Omental fat pad (tissue), 4 donors: ENCODE data around the gene KCTD5. TPM values are rescaled to one million over a fixed set of nuclear protein-coding genes. Genes with fewer than 3 reads are reported as not detected.
"Not testable (repeated sequence)": the region's sequence is repeated elsewhere in the genome, so short reads cannot be mapped to it uniquely, and the experiment has no call there.

Experiments
- ATAC-seq: fragments of 150-250 bp; one replicate; pipeline ENCODE4 v1.9.1; 2016; ENCODE audit warnings: mild to moderate bottlenecking, moderate library complexity; ENCODE audit not compliant: low FRiP score
- DNase-seq: peaks from one replicate; pipeline ENCODE4 v3.0.0-alpha.2; 2019; ENCODE audit warnings: low spot score
- CTCF ChIP-seq, 3 donors: fragments of 450-650 bp; IDR thresholded peaks; one replicate each; pipeline ENCODE4 v1.5.1; 2016 to 2017; ENCODE audit warnings: antibody characterized with exemption in 3 of 3, mild to moderate bottlenecking in 3 of 3, moderate library complexity in 2 of 3
- total RNA-seq, 4 donors: library from RNA; depleted of rRNA; stranded (reverse); fragments of >200 nt; gene quantifications; one replicate each; pipeline ENCODE4 v1.1.0, GENCODE V29; 2016

Gene KCTD5
- total RNA-seq, 4 donors from 2014 or later, result 10.9 to 21.1 (median 20.1) TPM

DNA sequence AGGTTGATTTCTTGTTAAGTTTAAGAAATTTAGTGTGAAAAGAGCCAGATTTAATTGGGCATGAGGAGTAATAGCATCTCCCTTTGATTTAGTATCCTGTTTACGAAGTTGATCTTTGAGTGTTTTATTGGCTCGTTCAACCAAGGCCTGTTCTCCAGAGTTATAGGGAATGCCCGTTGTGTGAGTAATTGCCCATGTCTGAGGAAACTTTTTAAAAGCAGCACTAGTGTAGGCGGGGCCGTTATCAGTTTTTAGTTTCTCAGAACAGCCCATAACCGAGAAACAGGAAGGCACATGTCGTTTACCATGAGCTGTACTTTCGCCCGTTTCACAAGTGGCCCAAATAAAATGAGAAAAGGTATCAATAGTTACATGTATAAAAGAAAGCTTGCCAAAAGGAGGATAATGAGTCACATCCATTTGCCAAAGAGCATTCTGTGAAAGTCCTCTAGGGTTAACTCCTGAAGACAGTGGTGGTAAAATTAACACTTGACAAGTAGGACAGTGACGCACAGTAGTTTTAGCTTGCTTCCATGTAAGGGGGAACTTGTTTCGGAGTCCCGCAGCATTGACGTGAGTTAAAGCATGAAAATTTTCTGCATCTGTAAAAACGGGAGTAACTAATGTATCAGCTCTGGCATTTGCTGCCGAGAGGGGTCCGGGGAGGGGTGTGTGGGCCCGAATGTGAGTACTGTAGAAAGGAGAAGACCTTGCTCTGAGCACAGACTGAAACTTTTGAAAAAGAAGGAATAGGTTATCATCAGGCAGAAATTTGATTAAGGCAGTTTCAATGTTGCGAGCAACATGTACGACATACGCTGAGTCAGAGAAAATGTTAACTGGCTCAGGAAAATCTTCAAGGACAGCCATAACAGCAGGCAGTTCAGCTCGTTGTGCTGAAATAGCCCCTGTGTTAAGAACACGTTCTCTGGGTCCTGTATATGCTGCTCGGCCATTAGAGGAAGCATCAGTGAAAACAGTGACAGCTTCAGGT lies 18.5 kb upstream of the KCTD5 start:
- ATAC-seq (peak; percentile 93), DNase-seq (no peak)
- TF ChIP-seq CTCF (IDR thresholded peaks at IDR 0.05), result no peak

DNA sequence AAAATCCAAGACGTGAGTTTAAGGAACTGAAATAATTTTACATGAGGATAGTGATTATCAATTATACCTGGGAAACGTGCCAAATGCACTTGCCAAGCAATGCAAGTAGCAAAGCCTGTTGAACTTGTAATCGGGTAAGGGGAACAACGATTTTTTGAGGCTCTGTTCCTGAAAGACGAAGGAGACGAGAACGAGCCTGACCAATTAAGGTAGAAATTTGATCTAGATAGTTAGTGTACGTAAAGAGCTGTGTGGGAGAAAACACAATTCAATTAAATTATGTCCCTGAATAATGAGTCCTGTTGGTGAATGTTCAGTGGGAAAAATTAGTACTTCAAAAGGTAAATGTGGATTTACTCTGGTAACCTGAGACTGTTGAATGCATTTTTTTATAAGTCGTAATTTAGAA lies 17.7 kb upstream of the KCTD5 start:
- DNase-seq, result no peak
- no peak for TF ChIP-seq CTCF (IDR thresholded peaks at IDR 0.05)
- ATAC-seq, result no peak

DNA sequence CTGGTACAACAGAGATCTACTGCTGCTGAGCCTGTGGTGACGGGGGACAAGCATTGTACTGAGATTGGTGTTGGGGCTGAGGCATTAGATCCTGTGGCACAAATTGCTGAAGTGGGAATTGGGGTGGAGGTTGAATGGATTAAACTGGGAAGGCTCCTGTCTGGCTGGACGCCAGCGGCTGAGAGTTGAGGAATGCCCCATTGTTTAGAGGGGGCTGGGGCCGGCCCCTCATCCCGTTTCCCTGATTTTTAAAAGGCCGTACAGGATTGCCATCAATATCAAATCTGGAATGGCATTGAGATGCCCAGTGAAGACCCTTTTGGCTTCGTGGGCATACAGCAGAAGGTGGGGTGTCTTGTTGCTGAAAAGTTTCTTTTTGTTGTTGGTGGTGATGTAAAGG lies 15.7 kb upstream of the KCTD5 start:
- DNase-seq, ATAC-seq: not testable (repeated sequence)

DNA sequence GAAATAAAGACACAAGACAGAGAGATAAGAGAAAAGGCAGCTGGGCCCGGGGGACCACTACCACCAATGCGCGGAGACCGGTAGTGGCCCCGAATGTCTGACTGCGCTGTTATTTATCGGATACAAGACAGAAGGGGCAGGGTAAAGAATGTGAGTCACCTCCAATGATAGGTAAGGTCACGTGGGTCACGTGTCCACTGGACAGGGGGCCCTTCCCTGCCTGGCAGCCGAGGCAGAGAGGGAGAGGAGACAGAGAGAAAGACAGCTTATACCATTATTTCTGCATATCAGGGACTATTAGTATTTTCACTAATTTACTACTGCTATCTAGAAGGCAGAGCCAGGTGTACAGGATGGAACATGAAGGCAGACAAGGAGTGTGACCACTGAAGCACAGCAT lies 12.7 kb upstream of the KCTD5 start:
- not testable (repeated sequence) for DNase-seq, ATAC-seq

DNA sequence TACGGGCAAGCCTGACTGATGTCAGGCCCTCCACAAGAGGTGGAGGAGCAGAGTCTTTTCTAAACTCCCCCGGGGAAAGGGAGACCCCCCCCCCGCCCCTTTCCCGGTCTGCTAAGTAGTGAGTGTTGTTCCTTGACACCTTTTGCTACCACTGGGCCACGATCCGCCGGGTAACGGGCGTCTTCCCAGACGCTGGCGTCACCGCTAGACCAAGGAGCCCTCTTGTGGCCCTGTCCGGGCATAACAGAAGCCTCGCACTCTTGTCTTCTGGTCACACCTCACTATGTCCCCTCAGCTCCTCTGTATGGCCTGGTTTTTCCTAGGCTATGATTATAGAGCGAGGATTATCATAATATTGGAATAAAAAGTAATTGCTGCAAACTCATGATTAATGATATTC lies 12.3 kb upstream of the KCTD5 start:
- DNase-seq, ATAC-seq: not testable (repeated sequence)

DNA sequence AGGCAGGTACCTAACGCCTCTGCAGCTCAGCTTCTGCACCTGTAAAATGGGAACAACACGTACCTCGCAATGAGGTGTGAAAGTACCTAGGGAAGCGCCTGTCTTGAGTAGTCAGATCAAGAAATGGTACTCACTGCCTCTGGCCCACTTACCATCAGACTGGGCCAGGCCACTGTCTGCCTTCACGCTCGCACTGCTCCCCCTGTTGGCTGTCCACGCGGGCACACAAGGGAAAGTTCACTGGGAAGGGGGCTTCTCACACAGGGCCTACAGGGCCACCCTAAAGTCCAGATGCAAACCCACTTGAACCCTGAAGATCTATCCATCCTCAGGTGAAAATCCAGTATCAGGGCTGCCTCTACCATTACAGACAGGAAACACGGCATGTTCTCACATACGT lies 11.1 kb upstream of the KCTD5 start:
- ATAC-seq, DNase-seq: not testable (repeated sequence)

GRCh38 chr16:2671741-2672140 lies 10.6 kb upstream of the KCTD5 start:
- TF ChIP-seq CTCF (IDR thresholded peaks at IDR 0.05), result no peak
- no peak for DNase-seq
- no peak for ATAC-seq

DNA sequence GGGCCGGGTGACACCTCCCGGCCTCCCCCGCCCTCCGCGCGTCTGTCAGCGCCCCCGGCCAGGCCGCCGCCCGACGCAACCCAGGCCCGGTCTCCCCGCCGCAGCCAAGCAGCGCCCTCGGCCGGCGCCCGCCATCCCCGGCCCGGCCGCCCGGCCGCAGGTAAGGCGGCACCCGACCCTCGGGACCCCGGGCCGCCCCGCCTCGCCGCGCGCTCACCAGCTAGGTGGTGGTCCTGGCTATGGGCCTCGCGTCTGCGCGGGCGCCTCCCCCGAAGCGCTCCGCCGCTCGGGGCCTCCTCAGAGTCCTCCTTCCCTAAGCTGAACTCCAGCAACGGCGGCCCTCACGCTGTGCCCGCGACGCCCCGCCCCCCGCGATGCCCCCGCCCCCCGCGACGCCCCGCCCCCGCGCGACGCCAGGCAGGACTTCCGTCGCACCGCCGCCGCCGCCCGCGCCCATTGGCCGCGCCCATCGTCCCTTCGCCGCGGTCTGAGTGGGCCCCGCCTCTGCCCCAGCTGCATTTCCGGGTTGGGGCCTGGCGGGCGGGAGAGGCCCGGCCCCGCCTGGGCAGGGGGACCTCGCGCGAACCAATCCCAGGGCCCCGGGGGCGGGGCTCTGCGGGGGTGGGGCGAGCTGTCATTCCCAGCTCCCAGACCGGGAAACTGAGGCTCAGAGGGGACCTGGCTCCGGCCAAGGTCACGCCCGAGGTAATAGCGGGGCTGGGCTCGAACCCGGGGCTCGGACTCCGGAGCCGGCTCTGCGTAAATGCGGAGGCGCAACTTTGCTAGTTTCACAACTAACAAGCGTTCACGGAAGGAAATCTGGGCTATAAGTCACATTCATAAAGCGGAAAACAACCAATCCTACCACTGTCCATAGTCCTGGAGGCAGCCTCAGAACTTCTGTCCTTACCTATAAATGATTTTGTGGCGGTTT lies 9.0 kb upstream of the KCTD5 start:
- TF ChIP-seq CTCF (IDR thresholded peaks at IDR 0.05), result no peak
- ATAC-seq (peak; percentile 97), DNase-seq (peak; percentile 64)

DNA sequence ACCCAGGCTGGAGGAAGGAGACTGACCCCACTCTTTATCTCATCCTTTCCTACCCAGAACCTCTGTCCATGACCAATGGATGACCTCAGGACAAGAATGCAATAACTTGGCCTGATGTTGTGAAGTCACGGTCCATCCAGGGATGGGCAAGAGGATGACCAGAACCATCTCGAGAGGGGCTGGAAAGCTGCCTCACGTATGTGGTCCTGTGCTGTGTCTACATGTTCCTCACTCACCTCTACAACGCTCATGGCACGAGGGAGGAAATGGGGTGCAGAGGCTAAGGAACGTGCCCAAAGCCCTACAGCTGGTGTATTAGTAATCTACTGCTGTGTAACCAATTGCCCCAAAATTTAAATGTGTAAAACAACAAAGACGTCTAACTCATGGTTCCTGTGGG lies 7.3 kb upstream of the KCTD5 start:
- TF ChIP-seq CTCF (IDR thresholded peaks at IDR 0.05), result no peak
- no peak for ATAC-seq
- DNase-seq, result no peak
